Activated CD8-positive, alpha-beta memory T cell treated with anti-CD3 and anti-CD28 coated beads, Interleukin-2, amount 10 ng/mL, durations not matched to agents 7 days and 5 days (primary cell): ENCODE measurements around the gene GPR68. TPM values are rescaled to one million over a fixed set of nuclear protein-coding genes. Genes with fewer than 3 reads are reported as not detected.

ENCODE experiments used
- ATAC-seq: fragments of 150-1000 bp; cut with Tn5 transposase; one replicate; pipeline ENCODE4 v1.10.0; 2021; ENCODE audit warnings: moderate library complexity
- CTCF ChIA-PET: fragments of 350-600 bp; sonication (Branson Sonifier 250); formaldehyde crosslinking; loops from one replicate; lab custom pipeline; 2021; ENCODE audit warnings: antibody characterized with exemption; lab: Charles Lee
- DNase-seq: peaks from one replicate; pipeline ENCODE4 v3.0.0-alpha.2; 2020
- H3K27ac Mint-ChIP-seq: one replicate; pipeline ENCODE4 v1.8.0; 2021; ENCODE audit warnings: mild to moderate bottlenecking, mixed read lengths
- H3K27me3 Mint-ChIP-seq: one replicate; pipeline ENCODE4 v1.8.0; 2021; ENCODE audit warnings: mixed read lengths
- H3K36me3 Mint-ChIP-seq: one replicate; pipeline ENCODE4 v1.8.0; 2021; ENCODE audit warnings: mild to moderate bottlenecking, mixed read lengths
- H3K4me1 Mint-ChIP-seq: one replicate; pipeline ENCODE4 v1.8.0; 2021; ENCODE audit warnings: mixed read lengths
- H3K4me3 Mint-ChIP-seq: one replicate; pipeline ENCODE4 v1.8.0; 2021; ENCODE audit warnings: mild to moderate bottlenecking, moderate library complexity, mixed read lengths
- H3K9me3 Mint-ChIP-seq: one replicate; pipeline ENCODE4 v1.8.0; 2022; ENCODE audit warnings: low read depth, mixed read lengths
- total RNA-seq, 2 experiments: library from RNA; stranded (reverse); gene quantifications; one replicate each; pipeline ENCODE4 v1.2.3, GENCODE V29; 2021

GPR68 gene
- total RNA-seq, result 10 to 100 TPM; 44.5 to 48.0 TPM

GRCh38 chr14:91244501-91244901 lies at the start of gene GPR68:
Gene GPR68, minus strand, starts transcription at chr14:91244704. Its CDS starts 9,654 bp downstream, at chr14:91235050.
- DNase-seq, result peak; percentile 72
- Mint-ChIP-seq H3K27me3 (no peaks in the 10 kb centered on the region), H3K4me1 (peaks cover 84% of the 10 kb centered on the region), H3K4me3 (peak within 1 kb of the TSS; percentile 86), H3K9me3 (no peaks in the 10 kb centered on the region), H3K36me3 (peaks cover 74% of the 10 kb centered on the region), H3K27ac (peak within 1 kb of the TSS; percentile 100)
- CTCF ChIA-PET, result interaction anchor here (0.6 to 8.2 kb wide), 13 partner anchors 8 to 341 kb away, joined by 3 to 98 read pairs (median 4); partner anchors contain the start of gene CCDC88C
- ATAC-seq, result peak; percentile 12

- CTCF ChIA-PET, result interaction anchor here (1.0 to 1.8 kb wide), 2 partner anchors 15 to 121 kb away, joined by 3 to 7 read pairs; no protein-coding TSS in a partner anchor
- H3K27ac Mint-ChIP-seq, result no peak overlapping the region
- H3K9me3 Mint-ChIP-seq, result no peaks in the 10 kb centered on the region
- no peak overlapping the region for H3K4me3 Mint-ChIP-seq
- ATAC-seq (no peak), DNase-seq (no peak)
- peaks cover 16% of the 10 kb centered on the region for H3K4me1 Mint-ChIP-seq
- no peaks in the 10 kb centered on the region for H3K27me3 Mint-ChIP-seq
- peaks cover 77% of the 10 kb centered on the region for H3K36me3 Mint-ChIP-seq
Observed at GRCh38 chr14:91294153-91294552, 49.6 kb upstream of the GPR68 start.

GRCh38 chr14:91293281-91293680 lies 48.8 kb upstream of the GPR68 start:
- Mint-ChIP-seq H3K4me3 (no peak overlapping the region), H3K9me3 (no peaks in the 10 kb centered on the region), H3K36me3 (peaks cover 75% of the 10 kb centered on the region), H3K27ac (peak overlapping the region; percentile 75), H3K27me3 (no peaks in the 10 kb centered on the region), H3K4me1 (peaks cover 16% of the 10 kb centered on the region)
- CTCF ChIA-PET, result interaction anchor here (0.9 to 1.8 kb wide), 4 partner anchors 16 to 120 kb away, joined by 3 to 7 read pairs (median 3); no protein-coding TSS in a partner anchor
- no peak for DNase-seq
- no peak for ATAC-seq

GRCh38 chr14:91292491-91292890 lies 48.0 kb upstream of the GPR68 start:
- H3K27me3 Mint-ChIP-seq, result no peaks in the 10 kb centered on the region
- peaks cover 16% of the 10 kb centered on the region for H3K4me1 Mint-ChIP-seq
- DNase-seq (no peak), ATAC-seq (peak; percentile 31)
- CTCF ChIA-PET, result interaction anchor here (2.9 kb wide), 1 partner anchor 116 kb away, joined by 8 read pairs; no protein-coding TSS in a partner anchor
- peak overlapping the region; percentile 22 for H3K27ac Mint-ChIP-seq
- no peaks in the 10 kb centered on the region for H3K9me3 Mint-ChIP-seq
- H3K36me3 Mint-ChIP-seq, result peaks cover 77% of the 10 kb centered on the region
- H3K4me3 Mint-ChIP-seq, result no peak overlapping the region

GRCh38 chr14:91291786-91292405 lies 47.4 kb upstream of the GPR68 start:
- H3K27me3 Mint-ChIP-seq, result no peaks in the 10 kb centered on the region
- peak overlapping the region; percentile 22 for H3K27ac Mint-ChIP-seq
- no peak overlapping the region for H3K4me3 Mint-ChIP-seq
- no peak for DNase-seq
- no peaks in the 10 kb centered on the region for H3K9me3 Mint-ChIP-seq
- H3K4me1 Mint-ChIP-seq, result peaks cover 16% of the 10 kb centered on the region
- H3K36me3 Mint-ChIP-seq, result peaks cover 73% of the 10 kb centered on the region
- ATAC-seq, result peak; percentile 13
- CTCF ChIA-PET, result interaction anchor here (2.9 kb wide), 1 partner anchor 115 kb away, joined by 8 read pairs; no protein-coding TSS in a partner anchor

- DNase-seq (no peak), ATAC-seq (no peak)
- H3K27ac Mint-ChIP-seq, result peak overlapping the region; percentile 26
- no peaks in the 10 kb centered on the region for H3K27me3 Mint-ChIP-seq
- no peak overlapping the region for H3K4me3 Mint-ChIP-seq
- peaks cover 23% of the 10 kb centered on the region for H3K4me1 Mint-ChIP-seq
- H3K36me3 Mint-ChIP-seq, result peaks cover 69% of the 10 kb centered on the region
- no peaks in the 10 kb centered on the region for H3K9me3 Mint-ChIP-seq
- CTCF ChIA-PET, result interaction anchor here (0.9 to 2.9 kb wide), 3 partner anchors 41 to 117 kb away, joined by 3 to 8 read pairs (median 4); no protein-coding TSS in a partner anchor
Observed at GRCh38 chr14:91290986-91291385, 46.5 kb upstream of the GPR68 start.

- no peak for ATAC-seq
Observed at GRCh38 chr14:91289464-91289863, 45.0 kb upstream of the GPR68 start.

GRCh38 chr14:91288876-91289275 lies 44.4 kb upstream of the GPR68 start:
- no peak for DNase-seq
- no peaks in the 10 kb centered on the region for H3K9me3 Mint-ChIP-seq
- H3K27ac Mint-ChIP-seq, result no peak overlapping the region
- peaks cover 74% of the 10 kb centered on the region for H3K36me3 Mint-ChIP-seq
- CTCF ChIA-PET, result interaction anchor here (1.0 to 4.3 kb wide), 4 partner anchors 10 to 115 kb away, joined by 4 to 67 read pairs (median 19); no protein-coding TSS in a partner anchor
- no peak overlapping the region for H3K4me3 Mint-ChIP-seq
- ATAC-seq, result no peak
- H3K4me1 Mint-ChIP-seq, result peaks cover 30% of the 10 kb centered on the region
- no peaks in the 10 kb centered on the region for H3K27me3 Mint-ChIP-seq

More at GRCh38 chr14:91289464-91289863, 45.0 kb upstream of the GPR68 start:
- Mint-ChIP-seq H3K27me3 (no peaks in the 10 kb centered on the region), H3K4me3 (no peak overlapping the region), H3K4me1 (peaks cover 28% of the 10 kb centered on the region), H3K36me3 (peaks cover 73% of the 10 kb centered on the region), H3K27ac (no peak overlapping the region), H3K9me3 (no peaks in the 10 kb centered on the region)
- DNase-seq, result no peak
- CTCF ChIA-PET, result interaction anchor here (1.3 to 1.7 kb wide), 2 partner anchors 39 to 116 kb away, joined by 4 read pairs; no protein-coding TSS in a partner anchor

GRCh38 chr14:91286530-91286937 lies 42.0 kb upstream of the GPR68 start:
- peak overlapping the region; percentile 36 for H3K27ac Mint-ChIP-seq
- DNase-seq (peak; percentile 86), ATAC-seq (peak; percentile 82)
- CTCF ChIA-PET, result interaction anchor here (0.8 to 4.3 kb wide), 18 partner anchors 9 to 384 kb away, joined by 3 to 67 read pairs (median 4); no protein-coding TSS in a partner anchor
- H3K4me1 Mint-ChIP-seq, result peaks cover 25% of the 10 kb centered on the region
- H3K36me3 Mint-ChIP-seq, result peaks cover 76% of the 10 kb centered on the region
- no peak overlapping the region for H3K4me3 Mint-ChIP-seq
- no peaks in the 10 kb centered on the region for H3K9me3 Mint-ChIP-seq
- H3K27me3 Mint-ChIP-seq, result no peaks in the 10 kb centered on the region

- CTCF ChIA-PET, result interaction anchor here (0.7 to 4.3 kb wide), 15 partner anchors 13 to 113 kb away, joined by 3 to 67 read pairs (median 4); no protein-coding TSS in a partner anchor
- Mint-ChIP-seq H3K9me3 (no peaks in the 10 kb centered on the region), H3K4me1 (peaks cover 25% of the 10 kb centered on the region), H3K27me3 (no peaks in the 10 kb centered on the region), H3K27ac (peak overlapping the region; percentile 47), H3K36me3 (peaks cover 66% of the 10 kb centered on the region), H3K4me3 (no peak overlapping the region)
- DNase-seq (no peak), ATAC-seq (no peak)
Observed at GRCh38 chr14:91284791-91285548, 40.5 kb upstream of the GPR68 start.

- H3K4me3 Mint-ChIP-seq, result no peak overlapping the region
- no peaks in the 10 kb centered on the region for H3K9me3 Mint-ChIP-seq
- no peaks in the 10 kb centered on the region for H3K27me3 Mint-ChIP-seq
- CTCF ChIA-PET, result interaction anchor here (1.4 to 4.0 kb wide), 5 partner anchors 13 to 107 kb away, joined by 3 to 18 read pairs (median 4); no protein-coding TSS in a partner anchor
- H3K27ac Mint-ChIP-seq, result no peak overlapping the region
- ATAC-seq (no peak), DNase-seq (no peak)
- H3K36me3 Mint-ChIP-seq, result peaks cover 65% of the 10 kb centered on the region
- peaks cover 25% of the 10 kb centered on the region for H3K4me1 Mint-ChIP-seq
Observed at GRCh38 chr14:91284146-91284790, 39.8 kb upstream of the GPR68 start.

GRCh38 chr14:91283666-91284065 lies 39.2 kb upstream of the GPR68 start:
- Mint-ChIP-seq H3K9me3 (no peaks in the 10 kb centered on the region), H3K4me1 (peaks cover 25% of the 10 kb centered on the region), H3K27ac (peak overlapping the region; percentile 62), H3K36me3 (peaks cover 60% of the 10 kb centered on the region), H3K27me3 (no peaks in the 10 kb centered on the region), H3K4me3 (no peak overlapping the region)
- CTCF ChIA-PET, result interaction anchor here (2.0 kb wide), 1 partner anchor 106 kb away, joined by 7 read pairs; no protein-coding TSS in a partner anchor
- no peak for DNase-seq
- ATAC-seq, result no peak
